Effector CD4-positive, alpha-beta T cell (primary cell): Measurements from ENCODE around the gene ORM2. TPM values are rescaled to one million over a fixed set of nuclear protein-coding genes. Genes with fewer than 3 reads are reported as not detected.
A peak's percentile ranks its signal among the peaks of the same experiment; 100 is the strongest.
"Not testable (repeated sequence)": the region's sequence is repeated elsewhere in the genome, so short reads cannot be mapped to it uniquely, and the experiment has no call there.

Source experiments
- DNase-seq: peaks from one replicate; pipeline ENCODE4 v3.0.0-alpha.2; 2020
- total RNA-seq: gene quantifications from one replicate; lab custom pipeline; 2026; lab: John Stamatoyannopoulos, UW

ORM2 gene
- total RNA-seq = not detected

DNA sequence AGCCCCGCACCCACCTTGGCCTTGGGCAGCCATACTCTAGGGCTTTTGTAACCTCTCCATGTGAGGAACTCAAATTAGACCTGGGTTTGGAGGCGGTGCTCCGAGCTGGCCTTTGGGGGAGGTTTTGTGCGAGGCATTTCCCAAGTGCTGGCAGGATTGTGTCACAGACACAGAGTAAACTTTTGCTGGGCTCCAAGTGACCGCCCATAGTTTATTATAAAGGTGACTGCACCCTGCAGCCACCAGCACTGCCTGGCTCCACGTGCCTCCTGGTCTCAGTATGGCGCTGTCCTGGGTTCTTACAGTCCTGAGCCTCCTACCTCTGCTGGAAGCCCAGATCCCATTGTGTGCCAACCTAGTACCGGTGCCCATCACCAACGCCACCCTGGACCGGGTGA, at the start of gene ORM2:
Gene ORM2 (plus strand): TSS at position 245 of the 398 bp plus-strand sequence. CDS start 36 bp downstream, at position 281.
- not testable (repeated sequence) for DNase-seq

DNA sequence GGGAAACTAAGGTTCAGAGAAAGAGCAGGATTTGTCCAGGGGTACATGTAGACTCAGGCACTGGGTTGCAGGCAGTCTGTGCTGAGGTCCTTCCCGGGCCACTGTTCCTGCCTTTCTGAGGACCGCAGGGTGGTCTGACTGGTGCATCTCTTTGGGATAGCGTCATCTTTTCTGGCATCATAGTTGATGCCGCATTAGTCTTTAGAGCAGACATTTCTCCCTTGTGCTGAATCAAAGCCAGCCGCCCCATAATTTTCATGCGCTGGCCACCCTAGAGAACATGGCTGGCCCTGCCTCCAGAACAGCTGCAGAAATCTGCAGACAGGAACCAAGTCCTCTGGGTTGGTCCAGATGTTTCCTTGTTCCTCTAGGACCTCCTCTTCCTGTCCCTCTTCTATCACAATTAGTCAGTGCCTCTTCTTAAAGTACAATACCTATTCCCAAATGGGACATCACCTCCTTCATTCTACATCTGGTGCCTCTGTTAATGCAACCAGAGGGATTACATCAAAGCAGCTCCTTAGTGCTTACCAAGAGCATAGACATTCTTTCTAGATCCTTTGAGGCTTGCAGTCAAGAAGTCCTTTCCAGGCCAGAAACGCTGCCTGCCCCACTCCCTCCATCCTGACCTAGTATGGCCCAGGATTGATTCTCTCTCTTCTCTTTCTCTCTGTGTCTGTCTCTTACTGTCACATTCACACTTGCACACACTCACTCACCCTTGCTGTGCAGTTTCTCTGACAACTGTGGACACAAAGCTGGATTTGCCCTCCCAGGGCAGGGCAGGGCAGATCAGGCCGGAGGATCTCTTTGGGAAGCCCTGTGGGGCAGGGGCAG, 48.8 kb upstream of the ORM2 start:
- DNase-seq = no peak

DNA sequence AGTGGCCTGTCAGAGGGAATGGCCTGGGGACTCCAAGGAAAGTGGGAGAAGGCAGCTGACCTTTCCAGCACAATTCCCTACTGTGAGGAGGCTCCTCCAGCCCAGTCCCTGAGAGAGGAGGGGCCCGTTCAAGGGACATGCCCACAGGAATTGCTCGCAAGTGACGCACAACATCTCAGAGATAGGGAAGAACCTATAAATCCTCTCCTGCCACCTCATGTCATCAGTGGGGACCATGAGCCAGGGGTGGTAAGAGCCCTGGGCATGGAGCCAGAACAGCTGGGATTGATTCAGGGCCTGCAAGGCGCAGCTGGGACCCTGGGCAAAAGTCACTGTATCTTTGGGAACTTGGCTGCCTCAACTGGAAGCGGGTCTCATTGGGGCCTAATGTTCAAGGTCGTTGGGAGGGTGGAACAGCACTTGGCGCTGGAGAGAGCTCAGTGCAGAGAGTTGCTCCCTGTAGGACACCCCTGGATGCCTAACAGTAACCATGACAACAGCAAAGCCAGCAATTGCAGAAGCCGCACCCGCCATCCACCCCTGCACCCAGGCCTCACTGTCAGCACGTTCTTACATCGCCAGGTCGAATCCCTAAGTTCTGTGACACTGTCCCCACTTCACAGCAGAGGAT, 48.1 kb upstream of the ORM2 start:
- DNase-seq = no peak

DNA sequence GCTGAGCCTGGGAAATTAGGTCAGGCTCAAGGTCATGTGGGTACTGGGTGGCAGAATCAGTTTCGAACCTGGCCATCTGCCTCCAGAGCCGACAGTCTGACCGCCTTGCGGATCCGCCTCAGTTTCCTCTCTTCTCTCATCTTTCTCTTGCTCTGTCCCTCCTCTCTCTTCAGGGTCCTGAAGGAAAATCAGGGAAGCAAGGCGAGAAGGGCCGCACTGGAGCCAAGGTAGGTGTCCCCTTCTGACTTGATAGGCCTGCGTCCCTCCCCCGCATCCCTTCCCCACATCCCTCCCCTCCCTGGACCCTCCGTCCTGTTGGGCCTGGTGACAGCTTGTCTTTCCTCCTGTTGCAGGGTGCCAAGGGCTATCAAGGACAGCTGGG, 47.6 kb upstream of the ORM2 start:
- DNase-seq = no peak

DNA sequence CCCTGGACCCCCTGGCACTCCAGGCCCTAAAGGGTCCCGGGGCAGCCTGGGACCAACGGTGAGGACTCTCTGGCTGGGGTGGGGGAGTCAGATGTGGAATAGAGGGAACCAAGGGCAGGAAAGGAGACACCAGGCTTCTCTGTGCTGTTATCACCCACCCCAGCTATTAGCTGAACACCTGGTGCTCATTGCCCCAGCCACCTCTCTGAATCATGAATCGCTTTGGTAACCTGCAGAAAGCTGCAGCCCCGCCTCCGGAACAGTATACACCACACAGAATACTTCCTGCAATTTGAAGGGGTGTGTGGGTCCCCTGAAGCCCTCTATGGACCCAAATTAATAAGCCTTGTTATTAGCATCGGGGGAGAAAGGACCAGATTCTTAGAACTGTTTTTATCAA, 47.2 kb upstream of the ORM2 start:
- no peak for DNase-seq

DNA sequence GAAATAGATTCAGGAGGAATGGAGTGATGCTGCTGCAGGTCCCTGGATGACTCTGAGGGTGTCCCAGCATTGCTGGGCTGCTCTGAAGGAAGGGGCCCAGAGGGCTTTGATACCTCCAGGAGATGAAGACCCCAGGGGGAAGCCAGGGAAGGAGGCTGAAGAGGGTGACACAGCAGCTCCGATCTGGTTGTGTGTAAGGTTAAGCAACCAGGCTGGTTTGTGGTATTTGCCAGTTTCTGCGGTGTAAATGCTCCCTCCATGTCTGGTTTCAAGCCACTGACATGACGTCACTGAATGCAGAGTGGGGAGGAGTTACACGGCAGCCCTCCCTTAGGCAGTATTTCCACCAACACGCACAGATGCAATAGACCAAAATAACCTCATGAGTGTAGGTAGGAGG, 46.7 kb upstream of the ORM2 start:
- DNase-seq = no peak

DNA sequence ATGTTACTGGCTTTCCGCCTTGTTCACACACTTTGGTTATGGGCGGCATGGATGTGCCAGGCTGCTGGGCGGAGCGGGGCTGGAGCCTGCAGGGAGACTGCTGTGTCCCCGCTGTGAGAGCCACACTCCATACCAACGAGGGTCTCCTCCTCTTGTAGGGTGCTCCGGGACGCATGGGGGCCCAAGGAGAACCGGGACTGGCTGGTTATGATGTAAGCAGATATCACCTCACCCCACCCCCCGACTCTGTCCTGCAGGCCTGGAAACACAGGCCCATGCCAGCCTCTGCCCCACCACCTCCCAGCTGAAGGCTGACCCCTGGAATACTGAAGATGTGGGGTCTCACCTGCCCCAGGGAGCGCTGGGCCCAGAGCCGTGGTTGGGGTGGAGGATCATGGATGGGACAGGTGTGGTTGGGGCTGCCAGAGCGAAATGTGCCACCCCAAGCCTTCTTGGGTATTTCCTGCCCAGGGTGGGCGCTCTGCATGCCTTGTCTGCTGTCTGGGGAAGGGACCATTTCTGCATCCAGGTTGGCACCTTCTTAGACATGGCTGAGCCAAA, 46.0 kb upstream of the ORM2 start:
- DNase-seq = no peak

DNA sequence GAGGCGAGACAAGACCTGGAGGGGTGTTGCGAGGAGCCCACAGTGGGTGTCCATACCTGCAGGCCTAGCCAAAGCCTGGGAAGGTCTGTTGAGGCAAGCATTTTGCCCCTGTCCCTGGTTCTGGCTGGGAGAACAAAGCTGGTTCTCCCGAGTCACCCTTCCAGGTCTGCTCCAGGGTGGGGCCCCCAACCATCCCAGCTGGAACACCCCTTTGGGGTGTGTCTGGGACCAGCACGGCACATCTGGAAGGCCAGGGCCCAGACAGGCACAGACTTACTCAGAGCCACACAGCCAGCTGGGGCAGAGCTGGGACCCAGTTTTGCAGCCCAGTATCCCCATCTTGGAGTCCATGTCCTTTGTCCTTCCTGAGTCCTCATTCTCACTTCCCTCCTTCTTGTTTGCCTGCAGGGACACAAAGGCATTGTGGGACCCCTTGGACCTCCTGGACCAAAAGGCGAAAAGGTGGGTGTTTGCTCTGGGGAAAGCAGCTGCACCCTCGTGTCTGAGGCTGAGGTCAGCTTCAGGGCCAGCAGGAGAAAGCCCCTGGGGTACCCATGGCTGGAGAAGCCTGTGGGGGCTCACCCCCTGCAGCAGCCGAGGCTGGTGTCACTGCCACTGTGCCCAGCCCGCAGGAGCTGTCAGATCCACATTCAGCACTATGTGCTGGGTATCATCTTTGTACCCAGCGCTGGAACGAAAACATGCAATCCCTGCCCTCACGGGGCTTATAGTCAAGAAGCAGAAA, 45.2 kb upstream of the ORM2 start:
- DNase-seq = no peak

DNA sequence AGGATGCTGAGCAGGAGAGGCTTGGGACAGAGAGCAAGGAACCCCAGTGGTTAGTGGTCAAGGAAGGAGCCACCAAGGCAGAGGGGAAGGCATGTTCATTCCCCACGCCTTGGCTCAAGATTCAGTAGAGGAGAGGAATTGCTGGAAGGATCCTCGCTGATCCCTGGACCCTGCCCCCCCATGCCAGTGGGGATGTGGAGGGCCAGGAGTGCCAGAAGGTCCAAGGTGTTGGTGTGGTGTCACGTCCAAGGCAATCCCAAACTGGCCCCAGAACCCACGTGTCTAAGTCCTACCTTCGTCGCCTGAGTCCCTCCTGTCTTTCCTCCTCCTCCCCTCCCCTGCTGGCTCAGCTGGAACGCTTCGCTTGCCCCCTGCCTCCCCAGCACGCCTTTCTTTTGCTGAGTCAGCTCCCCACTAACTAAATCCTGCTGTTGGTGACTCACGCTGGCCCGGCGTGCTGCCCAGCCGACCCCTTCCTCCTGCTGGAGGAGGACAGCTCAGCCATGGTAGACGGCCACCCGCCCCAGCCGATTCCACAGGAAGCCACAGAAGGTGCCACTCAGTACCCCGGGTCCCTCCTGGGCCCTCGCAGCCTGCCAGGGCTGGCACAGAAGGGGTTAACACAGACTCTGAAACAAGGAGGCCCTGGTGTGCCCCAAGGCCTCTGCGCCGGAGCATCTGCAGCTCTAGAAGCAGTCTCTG, 44.4 kb upstream of the ORM2 start:
- DNase-seq = no peak

DNA sequence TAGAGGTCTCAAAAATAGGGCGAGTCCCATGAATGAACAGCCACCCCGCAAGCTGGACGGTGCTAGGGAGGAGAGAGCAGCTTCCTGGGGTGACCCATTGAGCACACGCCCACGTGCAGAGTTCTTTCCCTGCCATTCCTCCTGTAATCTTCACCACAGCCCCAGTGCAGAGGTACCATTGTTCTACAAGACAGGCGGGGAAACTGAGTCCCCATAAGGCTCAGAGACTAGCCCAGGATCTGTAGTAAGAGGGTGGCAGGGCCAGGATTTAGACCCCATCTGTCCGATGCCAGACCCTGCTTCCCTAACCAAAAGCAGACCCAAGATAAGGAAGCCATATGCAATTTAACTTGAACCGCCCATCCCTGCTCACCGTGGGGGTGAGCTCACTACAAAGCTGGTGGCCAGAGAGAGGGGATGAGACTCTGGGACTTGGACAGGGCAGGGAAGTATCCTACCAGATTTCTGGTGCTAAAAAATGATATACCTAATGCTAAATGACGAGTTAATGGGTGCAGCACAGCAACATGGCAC, 43.5 kb upstream of the ORM2 start:
- DNase-seq = no peak

DNA sequence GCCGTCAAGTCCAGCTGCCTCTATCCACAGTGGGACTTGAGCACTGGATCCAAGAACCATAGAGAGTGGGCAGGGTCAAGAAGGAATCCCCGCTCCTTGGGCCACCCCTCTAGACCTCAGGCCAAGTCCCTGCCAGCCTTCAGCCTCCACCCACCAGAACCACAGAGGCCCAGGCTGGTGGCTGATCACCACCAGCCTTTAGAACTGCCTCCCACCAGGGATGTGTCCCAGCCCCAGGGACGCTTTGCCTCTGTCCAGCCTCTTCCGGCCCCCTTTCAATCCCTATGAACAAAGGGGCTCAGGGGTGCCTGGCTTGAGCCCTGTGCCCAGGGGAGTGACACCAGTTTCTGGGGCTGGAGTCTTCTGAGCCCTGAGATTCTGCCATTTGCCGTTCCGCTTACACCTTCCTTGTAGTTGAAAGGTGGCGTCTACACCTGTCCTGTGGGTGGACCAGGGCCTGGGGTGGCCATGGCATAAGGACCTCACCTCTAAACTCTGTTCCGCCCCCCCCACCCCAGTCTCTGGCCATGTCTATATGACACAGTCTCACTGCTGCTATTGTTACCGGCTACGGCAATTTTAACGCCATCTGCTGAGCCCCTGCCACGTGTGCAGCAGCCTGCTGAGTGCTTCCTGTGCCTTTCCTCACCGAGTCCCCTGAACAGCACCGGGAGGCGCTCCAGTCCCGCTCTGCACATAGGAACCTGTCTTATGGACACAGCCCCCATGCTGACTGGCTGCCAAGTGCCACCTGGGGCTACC, 42.5 kb upstream of the ORM2 start:
- no peak for DNase-seq

DNA sequence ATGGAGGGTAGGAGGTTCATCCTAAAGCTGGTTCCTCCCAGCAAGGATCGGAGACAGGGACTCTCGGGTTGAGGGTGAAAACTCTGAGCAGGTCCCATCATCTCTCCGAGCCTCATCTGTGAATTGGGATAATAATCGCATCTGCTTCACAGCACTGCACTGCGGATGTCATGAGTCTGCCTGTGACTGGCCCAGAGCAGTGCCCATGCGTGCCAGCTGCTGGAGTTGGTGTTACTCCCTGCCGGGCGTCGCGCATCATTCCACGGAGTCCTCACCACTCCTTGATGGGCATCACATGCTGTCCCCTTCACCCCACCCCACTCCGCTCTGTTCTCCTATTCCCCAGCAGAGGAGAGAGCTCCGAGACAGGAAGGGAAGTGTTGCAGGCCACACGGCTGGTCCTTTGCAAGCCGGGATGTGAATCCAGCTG, 41.9 kb upstream of the ORM2 start:
- DNase-seq = no peak

DNA sequence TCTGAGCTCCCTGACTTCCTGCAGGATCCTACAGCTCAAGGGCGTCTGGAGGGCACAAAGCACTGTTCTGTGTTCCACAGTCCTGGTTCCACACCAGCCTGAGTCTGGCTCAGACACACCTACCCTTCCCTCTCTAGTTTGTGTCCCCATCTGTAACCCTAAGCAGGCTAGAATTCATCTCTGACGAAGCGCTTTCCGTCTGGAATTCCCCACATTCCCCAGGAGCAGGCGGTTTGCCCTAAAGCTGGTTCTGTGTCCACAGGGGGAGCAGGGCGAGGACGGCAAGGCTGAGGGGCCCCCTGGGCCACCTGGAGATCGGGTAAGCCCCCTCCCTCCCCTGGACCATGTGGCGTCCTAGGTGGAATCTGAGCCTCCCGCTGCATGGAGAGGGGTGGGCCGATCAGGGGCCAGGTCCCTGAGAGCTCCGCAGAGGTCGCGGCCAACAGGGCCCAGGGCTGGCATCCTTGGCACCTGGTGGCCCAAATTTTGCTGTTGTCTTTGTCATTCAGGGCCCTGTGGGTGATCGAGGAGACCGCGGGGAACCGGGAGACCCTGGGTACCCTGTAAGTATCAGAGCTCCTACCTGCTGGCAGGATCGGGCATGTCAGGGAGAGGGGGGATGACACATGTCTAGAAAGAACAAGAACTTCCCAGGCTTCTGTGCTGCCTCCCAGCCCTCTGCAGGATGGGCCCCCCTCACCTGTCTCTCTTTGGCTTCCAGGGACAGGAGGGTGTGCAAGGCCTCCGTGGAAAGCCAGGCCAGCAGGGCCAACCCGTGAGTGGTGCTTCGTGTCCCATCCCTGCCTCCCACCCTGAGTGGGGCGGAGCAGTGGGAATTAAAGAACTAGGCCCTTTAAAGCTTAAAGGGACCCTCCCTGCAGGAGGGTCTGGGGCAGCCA, 41.2 kb upstream of the ORM2 start:
- DNase-seq = no peak

DNA sequence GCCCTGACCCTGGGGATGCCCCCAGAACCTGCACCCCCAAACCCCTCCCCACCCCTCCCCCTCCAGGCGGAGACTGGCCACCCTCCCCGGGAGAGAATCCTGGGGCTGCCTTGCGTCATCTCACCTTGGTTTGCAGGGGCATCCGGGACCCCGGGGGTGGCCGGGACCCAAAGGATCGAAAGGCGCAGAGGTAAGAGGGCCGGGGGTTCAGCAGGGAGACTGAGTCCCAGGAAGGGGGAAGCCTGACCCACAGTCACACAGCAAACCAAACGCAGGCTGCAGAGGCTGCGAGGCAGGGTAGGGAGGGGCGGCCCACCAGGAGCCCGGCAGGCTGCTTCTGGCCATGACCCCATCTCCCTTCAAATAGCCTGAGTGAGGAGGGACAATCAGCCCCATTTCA, 40.6 kb upstream of the ORM2 start:
- no peak for DNase-seq

DNA sequence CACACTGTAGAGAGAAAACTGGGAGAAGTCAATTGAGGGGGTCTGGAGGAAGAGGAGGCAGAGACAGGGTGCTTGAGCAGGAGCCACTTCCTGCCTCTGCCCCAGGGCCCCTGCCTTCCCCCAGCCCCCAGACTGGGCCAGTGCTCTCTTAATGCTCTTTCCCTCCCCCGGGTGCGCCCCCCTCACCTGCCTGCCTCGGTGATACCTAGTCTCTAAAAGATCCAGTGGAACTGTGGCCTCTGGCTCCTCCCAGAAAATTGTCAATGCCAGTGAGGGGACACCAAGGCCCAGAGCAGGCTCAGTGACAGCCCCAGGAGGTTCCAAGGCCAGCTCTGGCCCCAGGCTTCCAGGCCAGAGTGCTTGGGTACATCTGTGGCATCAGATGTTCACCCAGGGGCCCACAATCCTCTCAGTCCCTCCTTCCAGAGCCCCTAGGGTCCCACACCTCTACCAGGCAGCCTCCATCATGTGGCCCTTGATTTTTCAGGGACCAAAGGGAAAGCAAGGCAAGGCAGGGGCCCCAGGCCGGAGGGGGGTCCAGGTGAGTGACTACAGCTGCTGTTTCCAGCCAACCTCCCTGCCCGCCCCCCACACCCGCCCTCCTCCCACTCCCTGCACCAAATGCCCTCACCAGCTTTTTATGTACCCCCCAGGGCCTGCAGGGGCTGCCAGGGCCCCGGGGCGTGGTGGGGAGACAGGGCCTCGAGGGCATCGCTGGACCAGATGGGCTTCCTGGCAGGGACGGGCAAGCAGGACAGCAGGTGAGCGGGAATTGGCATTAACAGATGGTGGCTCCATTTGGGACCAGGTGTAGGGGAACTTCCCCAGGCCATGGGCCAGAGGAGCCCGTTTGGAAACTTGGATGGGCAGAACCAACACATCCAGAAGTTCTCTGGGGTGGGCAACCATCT, 39.8 kb upstream of the ORM2 start:
- no peak for DNase-seq

DNA sequence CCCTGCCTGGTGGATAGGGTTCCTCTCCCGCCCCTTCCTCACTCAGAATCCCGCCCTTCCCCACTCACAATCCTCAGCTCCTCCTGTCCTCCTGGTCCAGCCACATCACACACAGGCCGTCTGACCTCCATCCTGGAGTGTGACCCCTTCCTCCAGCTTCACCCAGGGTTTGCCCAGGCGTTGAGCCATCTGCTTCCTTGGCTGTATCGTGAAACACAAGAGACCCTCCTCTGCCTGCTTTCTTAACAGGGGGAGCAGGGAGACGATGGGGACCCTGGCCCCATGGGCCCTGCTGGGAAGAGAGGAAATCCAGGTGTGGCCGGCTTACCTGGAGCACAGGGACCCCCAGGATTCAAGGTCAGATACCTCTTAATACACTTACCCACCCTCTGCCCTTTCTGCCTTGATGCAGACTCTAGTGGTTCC, 39.1 kb upstream of the ORM2 start:
- DNase-seq = no peak

DNA sequence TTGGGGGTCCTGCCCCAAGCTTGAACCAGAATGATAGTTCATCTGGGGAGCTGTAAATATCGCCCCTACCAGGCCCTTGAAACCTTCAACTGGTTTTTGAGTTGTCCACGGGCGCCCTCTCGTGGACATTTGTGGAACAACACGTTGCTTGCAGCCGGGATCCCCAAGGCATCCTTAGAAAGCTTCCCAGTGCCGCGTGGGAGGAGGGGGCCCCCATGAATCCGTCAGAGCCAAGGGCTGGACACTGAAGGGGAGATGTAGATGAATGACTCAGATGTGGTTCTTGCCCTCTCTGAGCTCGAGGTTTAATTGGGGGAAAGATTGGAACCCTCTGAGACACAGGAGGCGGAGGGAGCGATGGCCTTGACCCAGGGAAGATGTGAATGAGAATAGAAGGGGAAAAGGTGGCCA, 38.6 kb upstream of the ORM2 start:
- DNase-seq = peak; percentile 54

DNA sequence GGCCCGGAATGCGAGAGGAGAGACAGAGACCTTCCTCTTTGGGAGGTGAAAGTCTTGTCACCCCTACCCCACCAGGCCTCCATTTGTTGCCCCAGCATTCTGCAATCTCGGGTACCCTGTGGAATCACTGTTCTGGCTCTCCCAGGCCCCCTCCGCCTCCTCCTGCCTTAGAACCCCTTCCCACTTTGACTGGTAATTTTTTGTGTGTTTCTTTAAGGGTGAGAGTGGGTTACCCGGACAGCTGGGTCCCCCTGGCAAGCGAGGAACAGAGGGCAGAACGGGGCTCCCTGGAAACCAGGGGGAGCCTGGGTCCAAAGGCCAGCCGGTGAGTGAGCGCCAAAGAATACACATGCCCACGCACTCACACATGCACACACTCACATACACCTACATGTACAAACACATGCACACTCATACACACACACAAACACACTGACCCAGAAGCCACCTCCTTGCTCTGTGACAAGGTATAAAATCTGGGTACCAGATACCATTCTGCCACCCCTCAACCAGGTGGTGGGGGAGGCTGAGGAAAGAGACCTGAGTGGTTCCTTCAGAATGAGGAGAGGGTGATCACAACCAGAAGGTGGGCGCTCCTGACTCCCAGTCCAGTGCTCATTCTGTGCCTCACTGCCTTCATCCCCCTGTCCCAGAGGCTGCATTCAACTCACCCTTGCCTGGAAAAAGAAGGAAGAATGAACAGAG, 37.6 kb upstream of the ORM2 start:
- DNase-seq = no peak

DNA sequence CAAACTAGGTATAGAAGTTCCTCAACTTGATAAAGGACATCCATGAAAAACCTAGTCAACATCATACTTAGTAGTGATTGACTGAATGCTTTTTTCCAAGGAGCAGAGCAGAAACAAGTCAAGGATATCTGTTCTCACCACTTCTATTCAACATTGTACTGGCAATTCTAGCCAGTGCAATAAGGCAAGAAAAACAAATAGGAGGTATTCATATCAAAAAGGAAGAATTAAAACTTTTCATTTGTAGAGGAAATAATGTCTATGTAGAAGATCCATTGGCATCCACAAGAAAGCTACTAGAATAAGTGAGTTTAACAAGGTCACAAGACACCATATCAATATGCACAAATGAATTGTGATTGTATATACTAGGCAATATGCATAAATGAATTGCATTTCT, 35.0 kb upstream of the ORM2 start:
- no peak for DNase-seq
